Panc1 (cell line): ENCODE data around the gene NDUFB11. TPM values are rescaled to one million over a fixed set of nuclear protein-coding genes. Genes with fewer than 3 reads are reported as not detected.

Experiments
- ATAC-seq: fragments of 200-7000 bp; cut with Tn5 transposase; 2 replicates; pipeline ENCODE4 v1.9.1; 2020; ENCODE audit warnings: mild to moderate bottlenecking, moderate library complexity
- BruUV-seq: library from RNA; stranded (reverse); fragments of 400-500 nt; replicated peaks from 2 replicates; lab custom pipeline; 2021; lab: Mats Ljungman, UMichigan
- CTCF ChIA-PET: fragments of 300-600 bp; sonication (Branson Sonifier 250); formaldehyde crosslinking; loops from one replicate; lab custom pipeline; 2022; ENCODE audit warnings: antibody characterized with exemption; lab: Charles Lee
- POLR2A ChIA-PET: fragments of 300-600 bp; sonication (Branson Sonifier 250); formaldehyde crosslinking; loops from one replicate; lab custom pipeline; 2022; ENCODE audit warnings: antibody characterized with exemption; lab: Charles Lee
- DNase-seq: peaks from one replicate; pipeline ENCODE4 v3.0.0-alpha.2; 2010; ENCODE audit warnings: low read depth, low spot score
- H3K27ac ChIP-seq: 2 replicates; pipeline ENCODE4 v1.5.1; 2011; ENCODE audit warnings: mild to moderate bottlenecking, low read length, inconsistent platforms
- H3K27me3 ChIP-seq: fragments of 200-500 bp; sonication (Bioruptor generic); 2 replicates; pipeline ENCODE4 v1.6.0; 2014; ENCODE audit warnings: low read length, inconsistent platforms; ENCODE audit not compliant: control insufficient read depth, insufficient read depth
- H3K36me3 ChIP-seq: fragments of 200-500 bp; sonication (Bioruptor generic); 2 replicates; pipeline ENCODE4 v1.5.1; 2014; ENCODE audit warnings: inconsistent platforms, mild to moderate bottlenecking, low read length, moderate library complexity; ENCODE audit not compliant: control insufficient read depth, insufficient read depth
- H3K4me1 ChIP-seq: 2 replicates; pipeline ENCODE4 v1.5.1; 2011; ENCODE audit warnings: inconsistent platforms, mild to moderate bottlenecking, low read length, moderate library complexity; ENCODE audit not compliant: control insufficient read depth, insufficient read depth
- H3K4me3 ChIP-seq, 2 experiments: 2 replicates each; pipeline ENCODE4 v1.5.1; 2011 to 2012; ENCODE audit warnings: low read depth in 2 of 2, low read length in 2 of 2, mild to moderate bottlenecking in 2 of 2, inconsistent platforms in 1 of 2, moderate library complexity in 1 of 2
- H3K9me3 ChIP-seq: fragments of 200-500 bp; sonication (Bioruptor generic); 2 replicates; pipeline ENCODE4 v1.5.1; 2014; ENCODE audit warnings: low read depth, mild to moderate bottlenecking, inconsistent platforms, low read length, moderate library complexity; ENCODE audit not compliant: control insufficient read depth, insufficient read depth
- CTCF ChIP-seq: fragments of 450-650 bp; IDR thresholded peaks from 2 replicates; pipeline ENCODE4 v1.5.1; 2017; ENCODE audit warnings: mild to moderate bottlenecking
- POLR2AphosphoS5 ChIP-seq: IDR thresholded peaks from 2 replicates; pipeline ENCODE4 v1.6.1; 2012; ENCODE audit warnings: mild to moderate bottlenecking, low read depth, low read length, moderate library complexity
- REST ChIP-seq, 2 experiments: IDR thresholded peaks; 2 replicates each; pipeline ENCODE4 v1.6.1; 2011 to 2012; ENCODE audit warnings: low read depth in 2 of 2, control low read depth in 1 of 2, low read length in 1 of 2, mild to moderate bottlenecking in 1 of 2, moderate library complexity in 1 of 2; ENCODE audit not compliant: insufficient read depth in 1 of 2
- SIN3A ChIP-seq: IDR thresholded peaks from 2 replicates; pipeline ENCODE4 v1.6.1; 2012; ENCODE audit warnings: low read depth, mild to moderate bottlenecking, low read length, moderate library complexity, borderline replicate concordance; ENCODE audit not compliant: insufficient read depth
- TCF7L2 ChIP-seq: IDR thresholded peaks from 2 replicates; pipeline ENCODE4 v1.6.1; 2011; ENCODE audit warnings: mild to moderate bottlenecking, low read depth, low read length, inconsistent platforms
- in situ Hi-C: cut with HindIII; loops from 2 replicates; pipeline ENCODE4 v1.10.0; 2016; ENCODE audit warnings: low sequenced_read_pairs, low pct_unique_long_range_greater_than_20kb
- intact Hi-C: fragments of 100-400 bp; cut with micrococcal nuclease; formaldehyde crosslinking; loops from one replicate; pipeline ENCODE4 v1.10.0; 2022; ENCODE audit not compliant: unreplicated experiment
- total RNA-seq: library from RNA; stranded (reverse); gene quantifications from one replicate; pipeline ENCODE4 v1.2.1, GENCODE V29; 2021; ENCODE audit not compliant: unreplicated experiment

The NDUFB11 gene
- total RNA-seq, 1 experiment from 2014 or later = 109 TPM

- no peaks in the 10 kb centered on the region for H3K4me1 ChIP-seq
- TF ChIP-seq SIN3A = no peak
- ChIA-PET CTCF (no interaction called here), POLR2A (interaction anchor here (0.6 kb wide), 1 partner anchor 20 kb away, joined by 5 read pairs; no protein-coding TSS in a partner anchor)
- no peak overlapping the region for H3K4me3 ChIP-seq
- ATAC-seq = peak; percentile 61; the same call in 1 of the 2 replicates
- intact Hi-C loops = no loop called here
- H3K9me3 ChIP-seq = no peaks in the 10 kb centered on the region
- no TSS peak for BruUV-seq
- H3K36me3 ChIP-seq = 0 out of 2 replicates have a peak, but pooled peaks cover 1% of the 10 kb centered on the region
- DNase-seq = no peak
- no peaks in the 10 kb centered on the region for H3K27me3 ChIP-seq
- in situ Hi-C loops = no loop called here
- H3K27ac ChIP-seq = no peak overlapping the region
These were observed 25.4 kb upstream of the NDUFB11 start for GRCh38 chrX:47169726-47170515.

GRCh38 chrX:47169273-47169672 lies 24.8 kb upstream of the NDUFB11 start:
- Histone ChIP-seq H3K4me3 (no peak overlapping the region), H3K4me1 (no peaks in the 10 kb centered on the region), H3K36me3 (no peaks in the 10 kb centered on the region), H3K27ac (no peak overlapping the region), H3K9me3 (no peaks in the 10 kb centered on the region), H3K27me3 (no peaks in the 10 kb centered on the region)
- in situ Hi-C loops = no loop called here
- intact Hi-C loops = no loop called here
- DNase-seq = no peak
- no peak for TF ChIP-seq POLR2AphosphoS5
- no peak for TF ChIP-seq TCF7L2
- no peak for TF ChIP-seq REST (IDR thresholded peaks at IDR 0.05; ENCODE audit: insufficient read depth in 1 of 2, low read depth in 2 of 2, low read length in 1 of 2)
- TF ChIP-seq CTCF = no peak
- no peak for TF ChIP-seq SIN3A
- ATAC-seq = no peak
- ChIA-PET POLR2A (no interaction called here), CTCF (no interaction called here)
- BruUV-seq = no TSS peak

GRCh38 chrX:47168495-47169073 lies 24.1 kb upstream of the NDUFB11 start:
- Histone ChIP-seq H3K4me3 (no peak overlapping the region), H3K27me3 (no peaks in the 10 kb centered on the region), H3K4me1 (no peaks in the 10 kb centered on the region), H3K36me3 (no peaks in the 10 kb centered on the region), H3K9me3 (no peaks in the 10 kb centered on the region), H3K27ac (no peak overlapping the region)
- CTCF ChIA-PET = no interaction called here
- intact Hi-C loops = no loop called here
- ATAC-seq (no peak), DNase-seq (no peak)
- POLR2A ChIA-PET = no interaction called here
- TF ChIP-seq TCF7L2 (no peak), CTCF (no peak), POLR2AphosphoS5 (no peak), SIN3A (no peak), REST (IDR thresholded peaks at IDR 0.05; ENCODE audit: insufficient read depth in 1 of 2, low read depth in 2 of 2, low read length in 1 of 2) (no peak)
- in situ Hi-C loops = no loop called here
- no TSS peak for BruUV-seq
